Right lobe of liver (tissue), 6 donors: ENCODE data around the gene PLXNA2. TPM values are rescaled to one million over a fixed set of nuclear protein-coding genes. Genes with fewer than 3 reads are reported as not detected.

ENCODE experiments used
- ATAC-seq, 4 donors: fragments of 200-7000 bp; cut with Tn5 transposase; one replicate each; pipeline ENCODE4 v1.9.1; 2020; ENCODE audit warnings: mild to moderate bottlenecking in 4 of 4, moderate library complexity in 4 of 4
- DNase-seq, 3 donors: peaks; one replicate each; pipeline ENCODE4 v3.0.0-alpha.2; 2020
- H3K27ac ChIP-seq, 3 donors: fragments of 200-600 bp; one replicate each; pipeline ENCODE4 v1.8.0; 2022
- H3K27me3 ChIP-seq, 2 donors: fragments of 200-600 bp; one replicate each; pipeline ENCODE4 v1.8.0; 2022
- H3K36me3 ChIP-seq, 4 donors: fragments of 200-600 bp; sonication (generic) in 1 of 4; one replicate each; pipeline versions ENCODE4 v1.5.1 to v1.8.0; 2017 to 2022; ENCODE audit warnings: control low read depth in 1 of 4
- H3K4me1 ChIP-seq, 4 donors: fragments of 200-600 bp; sonication (generic) in 1 of 4; one replicate each; pipeline versions ENCODE4 v1.5.1 to v1.8.0; 2017 to 2022; ENCODE audit warnings: control low read depth in 1 of 4
- H3K4me3 ChIP-seq, 3 donors: fragments of 200-600 bp; one replicate each; pipeline ENCODE4 v1.8.0; 2022
- H3K9me3 ChIP-seq, 4 donors: fragments of 200-600 bp; sonication (generic) in 1 of 4; one replicate each; pipeline versions ENCODE4 v1.5.1 to v1.8.0; 2017 to 2022; ENCODE audit warnings: control low read depth in 1 of 4
- CTCF ChIP-seq, 4 donors: fragments of 200-600 bp in 3 of 4; fragments of 450-650 bp in 1 of 4; IDR thresholded peaks; one replicate each; pipeline versions ENCODE4 v1.5.1 to v1.8.0; 2016 to 2022; ENCODE audit warnings: antibody characterized with exemption in 4 of 4, mild to moderate bottlenecking in 2 of 4
- POLR2A ChIP-seq: fragments of 450-650 bp; IDR thresholded peaks from one replicate; pipeline ENCODE4 v1.6.1; 2017; ENCODE audit warnings: antibody characterized with exemption, mild to moderate bottlenecking
- WGBS: methylation state at CpG from one replicate; pipeline ENCODE4 v1.1.6; 2018; ENCODE audit warnings: low coverage, low lambda C conversion rate; ENCODE audit not compliant: insufficient coverage; ENCODE audit errors: missing lambda C conversion rate; 5-methylcytosine and 5-hydroxymethylcytosine counted together
- intact Hi-C, 2 donors: fragments of 100-400 bp; cut with DNase I; formaldehyde crosslinking; loops; one replicate each; pipeline versions ENCODE4 v1.11.2 to v1.14.1; 2022
- total RNA-seq, 6 experiments: library from RNA; depleted of rRNA in 2 of 6; stranded (reverse); fragments of >200 nt in 2 of 6; fragmentation: NEBNext Ultra II Directional in 3 of 6; extraction: Animal tissue kit (Norgen Biotek cat#: 25700) in 3 of 6; gene quantifications; one replicate each; pipeline versions ENCODE4 v1.1.0 to v1.2.4, GENCODE V29; 2016 to 2023
- donor health status: DM: no; HTN: yes; CAD: no.
- donor health status: DM: no; HTN: no; CAD: no.
- donor health status: DM: no; HTN: no; CAD: no.
- donor health status: DM: no; HTN: yes; CAD: no.
- donor health status: DM: no; HTN: yes; CAD: no.

Gene PLXNA2
- total RNA-seq, 6 experiments from 2014 or later: 5.6 to 20.8 (median 9.3) TPM

GRCh38 chr1:208031316-208031931 is 212.8 kb downstream of the PLXNA2 start:
- Histone ChIP-seq H3K4me3 (no peak overlapping the region), H3K4me1 (no peaks in the 10 kb centered on the region), H3K27ac (no peak overlapping the region), H3K27me3 (no peaks in the 10 kb centered on the region), H3K36me3 (peaks cover 0 to 21% (median 5%) of the 10 kb centered on the region in 4 donors), H3K9me3 (no peaks in the 10 kb centered on the region)
- no peak for ATAC-seq
- WGBS: 89% methylated on average over 7 of the region's 10 CpGs
- intact Hi-C loops: loop anchor here in 1 of 2 donors (10.0 kb wide), 1 partner anchor 213 kb away; the partner anchor contains the start of gene PLXNA2
- no peak for DNase-seq
- TF ChIP-seq CTCF (IDR thresholded peaks at IDR 0.05): no peak
- no peak for TF ChIP-seq POLR2A

GRCh38 chr1:208030288-208031091 is 213.7 kb downstream of the PLXNA2 start:
- Histone ChIP-seq H3K27me3 (no peaks in the 10 kb centered on the region), H3K27ac (no peak overlapping the region), H3K36me3 (peaks cover 0 to 21% (median 5%) of the 10 kb centered on the region in 4 donors), H3K4me3 (no peak overlapping the region), H3K9me3 (no peaks in the 10 kb centered on the region), H3K4me1 (no peaks in the 10 kb centered on the region)
- intact Hi-C loops: loop anchor here in 1 of 2 donors (10.0 kb wide), 1 partner anchor 214 kb away; the partner anchor contains the start of gene PLXNA2
- DNase-seq (no peak), ATAC-seq (peak in 1 of 4 donors; percentile 30)
- WGBS: 56% methylated on average over 8 of the region's 12 CpGs
- TF ChIP-seq POLR2A: no peak
- TF ChIP-seq CTCF (IDR thresholded peaks at IDR 0.05): no peak

DNA sequence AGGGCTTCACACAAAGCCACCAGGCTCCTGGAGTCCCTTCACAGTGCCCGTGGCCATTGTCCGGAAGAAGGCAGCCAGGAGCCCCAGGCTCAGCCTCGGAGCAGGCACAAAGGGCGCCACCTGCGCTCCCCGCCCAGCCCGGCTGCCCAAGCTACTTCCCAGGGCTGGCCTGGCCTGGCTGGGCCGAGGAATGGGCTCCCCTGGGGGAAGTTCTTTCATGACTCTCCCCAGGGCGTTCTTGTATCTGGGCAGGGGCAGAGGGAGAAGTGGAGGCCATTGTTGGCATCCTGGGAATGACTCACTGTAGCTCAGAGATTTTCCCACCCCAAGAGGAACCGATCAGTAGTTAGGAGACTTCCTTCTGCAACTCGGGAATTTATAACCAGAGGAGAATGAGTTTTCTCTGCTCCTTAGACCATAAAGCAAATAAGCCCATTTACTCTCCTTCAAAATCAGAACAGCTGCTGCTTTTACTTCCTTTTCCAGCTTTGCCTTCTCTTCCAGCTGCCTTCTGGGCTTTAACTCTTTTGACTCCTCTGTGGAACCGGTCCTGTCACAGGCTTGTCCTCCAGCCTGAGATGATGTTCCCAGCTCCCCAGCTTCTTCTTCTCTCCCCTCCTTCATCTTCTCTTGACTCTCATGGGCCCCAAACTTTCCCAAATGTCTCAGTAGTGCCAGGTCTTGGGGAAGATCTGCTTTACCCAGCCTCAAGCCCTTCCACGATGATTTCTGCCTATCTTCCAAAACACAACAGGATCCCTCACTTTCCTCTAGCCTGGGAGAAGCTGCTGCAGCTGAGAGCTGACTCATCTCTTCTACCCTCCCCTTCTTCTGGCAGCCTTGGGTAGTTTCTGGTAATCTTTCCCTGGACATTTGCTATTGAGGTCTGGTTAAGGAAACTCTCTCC is 214.6 kb downstream of the PLXNA2 start:
- no peak overlapping the region for H3K4me3 ChIP-seq
- peak in 2 of 4 donors; percentile 18 to 20 for ATAC-seq
- DNase-seq: no peak
- H3K27me3 ChIP-seq: no peaks in the 10 kb centered on the region
- peaks cover 0 to 18% (median 5%) of the 10 kb centered on the region in 4 donors for H3K36me3 ChIP-seq
- no peaks in the 10 kb centered on the region for H3K4me1 ChIP-seq
- H3K9me3 ChIP-seq: no peaks in the 10 kb centered on the region
- no peak overlapping the region for H3K27ac ChIP-seq
- intact Hi-C loops: loop anchor here in 1 of 2 donors (10.0 kb wide), 1 partner anchor 215 kb away; the partner anchor contains the start of gene PLXNA2
- TF ChIP-seq CTCF (IDR thresholded peaks at IDR 0.05) (no peak), POLR2A (no peak)
- WGBS: 55% methylated on average over 3 of the region's 13 CpGs

GRCh38 chr1:208028526-208028925 is 215.7 kb downstream of the PLXNA2 start:
- DNase-seq (no peak), ATAC-seq (no peak)
- intact Hi-C loops: no loop called here
- 72% methylated on average over 6 of the region's 7 CpGs for WGBS
- Histone ChIP-seq H3K9me3 (no peaks in the 10 kb centered on the region), H3K36me3 (peaks cover 0 to 10% (median 4%) of the 10 kb centered on the region in 4 donors), H3K27ac (no peak overlapping the region), H3K4me3 (no peak overlapping the region), H3K4me1 (no peaks in the 10 kb centered on the region), H3K27me3 (no peaks in the 10 kb centered on the region)
- TF ChIP-seq POLR2A: no peak
- TF ChIP-seq CTCF (IDR thresholded peaks at IDR 0.05): no peak
